CD14-positive monocyte (primary cell): ENCODE data around the gene ZIC2. TPM values are rescaled to one million over a fixed set of nuclear protein-coding genes. Genes with fewer than 3 reads are reported as not detected.

Experiments
- DNase-seq, 3 donors: peaks; one replicate each; pipeline ENCODE4 v3.0.0-alpha.2; 2011 to 2022
- H2AFZ ChIP-seq: 2 replicates; pipeline ENCODE4 v1.6.0; 2012; ENCODE audit warnings: mild to moderate bottlenecking, low read depth, low read length, inconsistent platforms; ENCODE audit not compliant: insufficient read depth, poor library complexity, severe bottlenecking
- H3K27ac ChIP-seq, 2 donors: 1 replicate in 1 of 2; 2 replicates in 1 of 2; pipeline ENCODE4 v1.5.1; 2012 to 2013; ENCODE audit warnings: low read length in 2 of 2, control low read depth in 1 of 2, inconsistent platforms in 1 of 2, low read depth in 1 of 2, mild to moderate bottlenecking in 1 of 2
- H3K27me3 ChIP-seq, 2 donors: one replicate each; pipeline versions ENCODE4 v1.6.0 to v1.6.1; 2011 to 2013; ENCODE audit warnings: low read length in 2 of 2; ENCODE audit not compliant: control insufficient read depth in 2 of 2, insufficient read depth in 2 of 2
- H3K36me3 ChIP-seq, 2 donors: replicated peaks in 1 of 2; 1 replicate in 1 of 2; 2 replicates in 1 of 2; pipeline versions ENCODE4 v1.5.1 to v1.6.1; 2012 to 2013; ENCODE audit warnings: low read length in 2 of 2, control low read depth in 1 of 2, inconsistent platforms in 1 of 2, mild to moderate bottlenecking in 1 of 2; ENCODE audit not compliant: insufficient read depth in 2 of 2, control insufficient read depth in 1 of 2
- H3K4me1 ChIP-seq, 2 donors: 1 replicate in 1 of 2; 2 replicates in 1 of 2; pipeline versions ENCODE4 v1.5.1 to v1.6.1; 2012 to 2013; ENCODE audit warnings: low read length in 2 of 2, control low read depth in 1 of 2, inconsistent platforms in 1 of 2, mild to moderate bottlenecking in 1 of 2, moderate library complexity in 1 of 2; ENCODE audit not compliant: insufficient read depth in 2 of 2, control insufficient read depth in 1 of 2
- H3K4me2 ChIP-seq: replicated peaks from 2 replicates; pipeline ENCODE3; 2012; ENCODE audit warnings: low read length, moderate library complexity, mild to moderate bottlenecking; ENCODE audit not compliant: poor library complexity, severe bottlenecking; ENCODE audit errors: extremely low read depth
- H3K4me3 ChIP-seq, 3 experiments: fragments of 200-600 bp in 1 of 3; sonication (generic) in 1 of 3; replicated peaks in 1 of 3; 1 replicate in 2 of 3; 2 replicates in 1 of 3; pipeline ENCODE4 v1.5.1; 2011 to 2013; ENCODE audit warnings: low read length in 3 of 3, mild to moderate bottlenecking in 3 of 3, control low read depth in 2 of 3, low read depth in 2 of 3, inconsistent platforms in 1 of 3, moderate library complexity in 1 of 3
- H3K79me2 ChIP-seq: 2 replicates; pipeline ENCODE4 v1.6.0; 2012; ENCODE audit warnings: mild to moderate bottlenecking, control low read depth, inconsistent platforms, low read length, moderate library complexity; ENCODE audit not compliant: insufficient read depth
- H3K9ac ChIP-seq: 2 replicates; pipeline ENCODE4 v1.6.0; 2017; ENCODE audit warnings: low read length, mild to moderate bottlenecking; ENCODE audit not compliant: insufficient read depth, poor library complexity, severe bottlenecking
- H3K9me3 ChIP-seq, 2 donors: replicated peaks in 1 of 2; 1 replicate in 1 of 2; 2 replicates in 1 of 2; pipeline versions ENCODE4 v1.5.1 to v1.6.1; 2012 to 2013; ENCODE audit warnings: low read length in 2 of 2, control low read depth in 1 of 2; ENCODE audit not compliant: control insufficient read depth in 1 of 2, insufficient read depth in 1 of 2
- H4K20me1 ChIP-seq: 2 replicates; pipeline ENCODE4 v1.6.0; 2012; ENCODE audit warnings: mild to moderate bottlenecking, low read length, control low read depth, moderate library complexity; ENCODE audit not compliant: insufficient read depth
- H3K27ac Mint-ChIP-seq, 7 donors: one replicate each; pipeline ENCODE4 v1.8.0; 2020; ENCODE audit warnings: mild to moderate bottlenecking in 7 of 7, mixed read lengths in 7 of 7, moderate library complexity in 6 of 7, inconsistent platforms in 2 of 7
- H3K27me3 Mint-ChIP-seq, 3 donors: one replicate each; pipeline ENCODE4 v1.8.0; 2021 to 2022; ENCODE audit warnings: low read depth in 3 of 3, mild to moderate bottlenecking in 3 of 3, mixed read lengths in 3 of 3, moderate library complexity in 3 of 3, inconsistent platforms in 1 of 3
- H3K36me3 Mint-ChIP-seq, 2 donors: one replicate each; pipeline ENCODE4 v1.8.0; 2020; ENCODE audit warnings: mixed read lengths in 2 of 2, inconsistent platforms in 1 of 2, mild to moderate bottlenecking in 1 of 2
- H3K4me1 Mint-ChIP-seq: one replicate; pipeline ENCODE4 v1.8.0; 2020; ENCODE audit warnings: mild to moderate bottlenecking, mixed read lengths
- H3K4me3 Mint-ChIP-seq, 2 donors: one replicate each; pipeline ENCODE4 v1.8.0; 2020; ENCODE audit warnings: mild to moderate bottlenecking in 2 of 2, mixed read lengths in 2 of 2, moderate library complexity in 1 of 2
- H3K9me3 Mint-ChIP-seq, 7 donors: one replicate each; pipeline ENCODE4 v1.8.0; 2020 to 2022; ENCODE audit warnings: mixed read lengths in 7 of 7, mild to moderate bottlenecking in 6 of 7, moderate library complexity in 6 of 7, inconsistent platforms in 2 of 7
- CTCF ChIP-seq: fragments of 200-600 bp; IDR thresholded peaks from one replicate; pipeline ENCODE4 v1.8.0; 2022; ENCODE audit warnings: antibody characterized with exemption, mild to moderate bottlenecking
- WGBS: methylation state at CpG from one replicate; pipeline ENCODE4 v1.1.5; 2013; ENCODE audit warnings: missing lambda C conversion rate; ENCODE audit not compliant: insufficient coverage; 5-methylcytosine and 5-hydroxymethylcytosine counted together
- intact Hi-C, 2 donors: fragments of 100-400 bp; cut with micrococcal nuclease; formaldehyde crosslinking; loops; one replicate each; pipeline versions ENCODE4 v1.15.0 to v1.15.1; 2023
- polyA plus RNA-seq, 3 donors: library from polyadenylated mRNA; depleted of rRNA in 1 of 3; unstranded in 2 of 3; stranded (reverse) in 1 of 3; fragments of 300-500 nt in 2 of 3; fragments of >200 nt in 1 of 3; fragmentation: Illumina TruSeq in 2 of 3; gene quantifications; 1 replicate in 2 of 3; 2 replicates in 1 of 3; pipeline ENCODE4 v1.2.3, GENCODE V29; 2012 to 2021

ZIC2 gene
- polyA plus RNA-seq, 3 donors = not detected

DNA sequence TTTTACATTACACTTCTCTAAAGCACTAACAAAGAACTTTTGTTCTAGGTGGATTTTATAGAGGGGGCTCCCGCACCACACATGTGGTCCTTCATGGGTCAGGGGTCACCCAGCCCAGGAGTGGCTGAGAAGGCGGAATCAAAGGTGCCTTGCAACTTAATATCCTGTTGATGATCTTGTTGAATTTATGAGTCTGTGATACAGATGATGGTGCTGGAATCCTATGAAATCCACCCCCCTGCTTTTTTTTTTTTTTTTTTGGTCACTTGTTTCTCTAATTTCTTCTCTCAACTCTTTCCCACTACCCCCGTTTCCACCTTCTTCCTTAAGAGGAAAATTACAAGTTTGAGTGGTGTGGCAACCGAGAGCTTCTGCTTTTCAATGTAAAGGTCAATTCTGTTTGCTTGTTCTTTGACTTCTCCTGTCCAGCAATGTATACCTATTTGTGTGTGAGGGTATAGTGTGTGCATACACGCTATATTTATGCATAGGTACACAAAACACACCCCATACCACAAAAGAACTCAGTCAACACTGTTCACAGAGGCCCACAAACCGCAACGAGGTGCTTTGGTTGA is 4.2 kb upstream of the ZIC2 start:
- peak in 2 of 3 donors; percentile 25 to 26 for DNase-seq
- peak overlapping the region in 1 of 7 donors; percentile 10 for H3K27ac Mint-ChIP-seq

More for the DNA sequence above, 4.2 kb upstream of the ZIC2 start:
- intact Hi-C loops = no loop called here
- Histone ChIP-seq H3K4me3 (no peak overlapping the region), H3K9ac (no peak overlapping the region), H3K79me2 (no peaks in the 10 kb centered on the region), H3K4me1 (peaks cover 24 to 47% of the 10 kb centered on the region in 2 donors), H3K4me2 (no peak overlapping the region), H3K27me3 (peaks cover 78 to 85% of the 10 kb centered on the region in 2 donors), H3K27ac (no peak overlapping the region), H3K36me3 (no peaks in the 10 kb centered on the region), H4K20me1 (no peaks in the 10 kb centered on the region), H2AFZ (no peak overlapping the region), H3K9me3 (peaks cover 6 to 72% of the 10 kb centered on the region in 2 donors)
- WGBS = no CpG with 5 or more reads among the region's 7 CpGs
- Mint-ChIP-seq H3K4me1 (peaks cover 26% of the 10 kb centered on the region), H3K36me3 (peaks cover 0 to 16% of the 10 kb centered on the region in 2 donors), H3K27me3 (peaks cover 79 to 97% (median 85%) of the 10 kb centered on the region in 3 donors), H3K4me3 (peak overlapping the region in 1 of 2 donors; percentile 82), H3K9me3 (peaks cover 0 to 42% (median 20%) of the 10 kb centered on the region in 7 donors)
- no peak for TF ChIP-seq CTCF
